Measurements from ENCODE around the gene SGCD.

The SGCD gene

GRCh38 chr5:156798201-156798600 is 471.2 kb downstream of the SGCD start:
- no peak overlapping the region for H3K27ac Mint-ChIP-seq
- peaks cover 2% of the 10 kb centered on the region for H3K27me3 Mint-ChIP-seq
- H3K9me3 Mint-ChIP-seq (ENCODE audit: low read depth) = no peaks in the 10 kb centered on the region
- H3K36me3 Mint-ChIP-seq = no peaks in the 10 kb centered on the region
- no peak overlapping the region for H3K4me3 Mint-ChIP-seq
- H3K4me1 Mint-ChIP-seq (ENCODE audit: low read depth) = peaks cover 6% of the 10 kb centered on the region

DNA sequence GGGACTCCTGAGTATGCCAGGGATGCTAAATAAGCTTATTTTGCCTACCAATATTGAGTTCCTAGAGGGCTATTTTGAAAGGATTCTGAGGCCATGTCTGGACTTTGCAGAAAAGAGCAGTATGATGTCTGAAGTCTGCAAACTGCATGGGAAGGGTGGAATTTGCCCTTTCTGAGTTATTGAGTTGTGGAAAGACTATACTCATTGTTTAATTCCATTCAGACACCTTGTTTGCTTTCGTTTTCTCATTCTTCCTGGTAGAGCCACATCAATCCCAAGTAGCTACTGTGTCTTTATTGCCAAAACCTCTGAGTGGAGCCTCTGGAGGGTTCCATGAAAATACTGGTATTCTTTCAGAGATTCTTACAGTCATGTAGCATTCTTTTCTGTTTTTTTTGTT is 472.2 kb downstream of the SGCD start:
- H3K4me3 Mint-ChIP-seq = no peak overlapping the region
- peaks cover 3% of the 10 kb centered on the region for H3K4me1 Mint-ChIP-seq (ENCODE audit: low read depth)
- H3K9me3 Mint-ChIP-seq (ENCODE audit: low read depth) = no peaks in the 10 kb centered on the region
- H3K27me3 Mint-ChIP-seq = peaks cover 2% of the 10 kb centered on the region
- no peak overlapping the region for H3K27ac Mint-ChIP-seq
- no peaks in the 10 kb centered on the region for H3K36me3 Mint-ChIP-seq

GRCh38 chr5:156800929-156801328 is 474.0 kb downstream of the SGCD start:
- Mint-ChIP-seq H3K4me3 (no peak overlapping the region), H3K4me1 (ENCODE audit: low read depth) (no peaks in the 10 kb centered on the region), H3K27ac (no peak overlapping the region), H3K27me3 (peaks cover 2% of the 10 kb centered on the region), H3K36me3 (no peaks in the 10 kb centered on the region), H3K9me3 (ENCODE audit: low read depth) (no peaks in the 10 kb centered on the region)

DNA sequence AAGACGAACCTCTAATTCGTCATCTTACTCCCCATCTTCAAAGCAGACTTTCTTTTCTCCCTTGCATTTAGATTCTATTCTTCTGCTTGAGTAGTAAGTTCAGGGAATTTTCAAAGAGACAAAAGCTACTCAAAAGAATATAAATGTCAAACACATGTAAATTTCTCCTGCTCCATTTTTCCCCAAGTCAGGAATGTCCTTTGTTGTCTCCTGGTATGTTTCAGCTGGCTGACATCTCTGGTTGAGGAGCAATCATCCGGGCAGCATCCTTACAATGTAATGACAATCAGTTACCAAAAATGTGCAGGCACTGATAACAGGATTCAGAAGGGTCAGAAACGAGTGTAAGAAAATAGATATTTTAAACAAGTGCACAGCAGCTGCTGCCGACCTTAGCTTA is 475.5 kb downstream of the SGCD start:
- no peak overlapping the region for H3K27ac Mint-ChIP-seq
- no peaks in the 10 kb centered on the region for H3K4me1 Mint-ChIP-seq (ENCODE audit: low read depth)
- no peak overlapping the region for H3K4me3 Mint-ChIP-seq
- no peaks in the 10 kb centered on the region for H3K36me3 Mint-ChIP-seq
- no peaks in the 10 kb centered on the region for H3K9me3 Mint-ChIP-seq (ENCODE audit: low read depth)
- peaks cover 3% of the 10 kb centered on the region for H3K27me3 Mint-ChIP-seq

DNA sequence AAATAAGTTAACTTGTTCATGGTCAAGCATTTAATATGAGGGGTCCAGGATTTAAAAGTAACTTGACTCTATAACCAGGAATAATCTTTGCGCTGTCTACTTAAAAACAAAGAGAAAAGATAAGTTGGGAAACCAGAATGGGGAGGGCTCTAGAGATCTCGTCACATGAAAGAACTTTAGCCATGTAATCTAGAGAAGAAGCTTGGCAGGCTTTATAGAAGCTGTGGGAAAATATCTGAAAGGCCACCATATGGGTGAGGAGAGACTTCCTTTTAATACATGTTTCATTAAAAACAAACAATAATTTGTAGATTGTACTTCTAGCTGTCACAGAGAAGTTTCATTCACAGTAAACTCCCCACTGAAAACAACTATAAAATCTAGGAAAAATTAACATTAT is 476.4 kb downstream of the SGCD start:
- no peaks in the 10 kb centered on the region for H3K4me1 Mint-ChIP-seq (ENCODE audit: low read depth)
- no peak overlapping the region for H3K27ac Mint-ChIP-seq
- H3K27me3 Mint-ChIP-seq = peaks cover 3% of the 10 kb centered on the region
- no peaks in the 10 kb centered on the region for H3K36me3 Mint-ChIP-seq
- H3K9me3 Mint-ChIP-seq (ENCODE audit: low read depth) = no peaks in the 10 kb centered on the region
- no peak overlapping the region for H3K4me3 Mint-ChIP-seq

DNA sequence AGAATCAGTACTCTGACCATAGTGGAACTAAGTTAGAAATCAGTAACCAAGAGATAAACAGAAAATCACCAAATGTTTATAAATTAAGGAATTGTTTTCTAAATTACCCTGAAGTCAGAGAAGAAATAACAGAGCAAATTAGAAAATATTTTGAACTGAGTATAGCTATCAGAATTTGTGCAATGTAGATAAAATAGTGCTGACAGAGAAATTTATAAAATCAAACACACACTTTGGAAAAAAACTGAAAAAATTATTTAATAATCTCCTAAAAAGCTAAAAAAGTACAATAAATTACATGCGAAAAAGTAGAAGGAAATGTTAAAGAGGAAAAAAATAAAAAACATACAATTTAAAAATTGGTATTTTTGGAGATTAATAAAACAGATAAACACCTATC is 486.0 kb downstream of the SGCD start:
- Mint-ChIP-seq H3K27me3 (no peaks in the 10 kb centered on the region), H3K27ac (no peak overlapping the region), H3K36me3 (no peaks in the 10 kb centered on the region), H3K4me1 (ENCODE audit: low read depth) (no peaks in the 10 kb centered on the region), H3K4me3 (no peak overlapping the region), H3K9me3 (ENCODE audit: low read depth) (no peaks in the 10 kb centered on the region)

GRCh38 chr5:156815988-156816599 is 489.1 kb downstream of the SGCD start:
- Mint-ChIP-seq H3K27ac (no peak overlapping the region), H3K4me3 (no peak overlapping the region), H3K9me3 (ENCODE audit: low read depth) (no peaks in the 10 kb centered on the region), H3K4me1 (ENCODE audit: low read depth) (no peaks in the 10 kb centered on the region), H3K36me3 (no peaks in the 10 kb centered on the region), H3K27me3 (no peaks in the 10 kb centered on the region)
